ENCODE measurements around the gene RACK1.

The RACK1 gene

DNA sequence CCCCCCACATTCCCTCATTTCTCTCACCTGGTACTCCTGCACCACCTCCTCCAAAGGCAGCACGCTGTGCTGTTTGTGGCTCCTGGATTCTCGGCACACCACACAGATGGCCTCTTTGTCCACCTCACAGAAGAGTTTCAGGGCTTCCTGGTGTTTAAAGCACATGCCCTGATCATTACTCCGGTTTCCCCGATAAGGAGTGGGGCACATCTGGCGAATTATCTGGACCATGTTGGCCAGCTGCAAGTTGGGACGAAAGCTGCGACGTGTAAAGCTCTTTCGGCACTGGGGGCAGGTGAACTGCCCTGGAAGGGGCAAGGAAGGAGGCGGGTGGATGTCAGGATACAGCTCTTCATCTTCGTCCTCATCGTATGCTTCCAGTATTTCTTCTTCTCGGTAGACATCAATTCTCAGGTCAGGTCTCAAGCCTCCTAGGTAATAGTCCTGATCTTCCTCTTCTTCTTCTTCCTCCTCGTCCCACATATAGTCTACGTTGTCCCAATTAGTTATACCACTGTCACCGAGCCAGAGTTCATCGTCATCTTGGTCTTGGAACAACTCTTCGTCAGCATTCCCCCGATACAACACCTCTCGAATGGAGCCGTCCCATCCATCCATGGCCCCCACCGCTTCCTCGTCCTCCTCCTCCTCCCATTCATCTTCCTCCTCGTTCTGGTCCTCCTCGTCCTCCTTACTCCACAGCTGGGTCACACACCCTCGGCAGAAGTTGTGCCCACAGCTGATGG lies 16.4 kb upstream of the RACK1 start:
- no peak for DNase-seq (ENCODE audit: low read depth in 2 of 2)

- no peak for DNase-seq (ENCODE audit: low read depth in 2 of 2)
Measured at GRCh38 chr5:181259283-181259682, 15.6 kb upstream of the RACK1 start.

DNA sequence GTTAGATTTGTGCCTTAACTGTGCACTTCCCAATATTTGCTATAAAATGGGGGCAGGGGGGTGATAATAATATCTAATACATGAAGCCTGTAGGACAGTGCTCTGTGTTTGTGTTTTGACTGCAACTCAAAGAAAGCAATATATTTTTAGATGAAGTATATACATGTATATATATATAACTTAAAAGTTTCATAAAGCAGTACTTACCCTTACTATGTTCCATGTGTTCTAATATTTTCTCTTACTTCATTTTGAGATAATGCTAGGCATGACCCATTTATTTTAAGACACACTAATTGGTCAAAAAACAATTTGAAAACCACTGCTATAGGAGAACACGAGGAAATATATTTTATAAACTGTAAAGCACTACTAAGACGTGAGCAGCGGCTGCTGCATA lies 14.9 kb upstream of the RACK1 start:
- no peak for DNase-seq (ENCODE audit: low read depth in 2 of 2)

DNA sequence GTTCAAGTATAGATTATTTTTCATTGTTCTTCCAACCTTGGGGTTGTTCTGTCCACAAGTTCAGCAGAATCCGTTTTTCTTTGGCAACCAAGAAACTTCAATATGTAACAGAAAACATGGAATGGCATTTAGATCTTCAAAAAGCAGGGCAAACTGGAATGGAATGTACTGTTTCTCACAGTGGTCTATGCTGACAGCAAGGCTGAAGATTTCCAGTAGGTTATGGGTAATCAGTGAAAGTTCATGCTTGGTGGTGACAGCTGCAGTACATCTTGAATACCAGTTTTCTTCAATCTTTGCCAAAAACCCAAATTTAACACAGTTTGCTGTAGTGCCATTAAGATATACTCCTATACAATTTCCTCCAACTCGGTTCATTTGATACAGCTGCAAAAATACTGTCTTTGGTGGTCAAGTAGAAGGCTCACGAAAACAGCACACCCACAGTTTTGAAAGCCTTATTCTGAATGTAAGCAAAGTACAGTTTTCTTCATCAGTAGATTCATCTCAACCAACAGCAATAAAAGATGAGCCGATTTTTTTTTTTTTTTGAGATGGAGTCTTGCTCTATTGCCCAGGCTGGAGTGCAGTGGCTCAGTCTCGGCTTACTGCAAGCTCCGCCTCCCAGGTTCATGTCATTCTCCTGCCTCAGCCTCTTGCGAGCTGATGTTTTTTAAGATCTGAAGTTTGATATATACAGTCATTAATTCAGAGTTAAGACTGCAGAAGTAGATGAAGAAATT lies 12.3 kb upstream of the RACK1 start:
- DNase-seq (ENCODE audit: low read depth in 2 of 2): no peak

DNA sequence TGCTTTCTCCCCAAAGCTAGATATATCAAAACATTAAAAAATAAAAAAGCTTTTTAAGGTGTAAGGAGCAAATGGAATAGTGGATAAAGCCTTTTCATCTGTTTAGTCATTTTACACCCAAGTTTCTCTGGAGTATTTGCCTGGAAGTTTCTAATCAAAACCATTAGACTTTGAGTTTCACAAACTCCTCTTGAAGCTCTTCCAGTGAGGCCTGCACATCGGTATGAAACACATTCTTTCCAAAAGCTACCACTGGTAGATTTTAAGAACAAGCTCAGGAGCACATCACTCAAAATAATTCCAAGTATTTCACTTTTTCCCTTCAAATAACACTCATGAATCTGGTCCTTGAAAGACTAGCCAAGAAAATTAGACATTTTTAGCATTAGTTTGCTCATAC lies 11.6 kb upstream of the RACK1 start:
- DNase-seq (ENCODE audit: low read depth in 2 of 2): no peak

DNA sequence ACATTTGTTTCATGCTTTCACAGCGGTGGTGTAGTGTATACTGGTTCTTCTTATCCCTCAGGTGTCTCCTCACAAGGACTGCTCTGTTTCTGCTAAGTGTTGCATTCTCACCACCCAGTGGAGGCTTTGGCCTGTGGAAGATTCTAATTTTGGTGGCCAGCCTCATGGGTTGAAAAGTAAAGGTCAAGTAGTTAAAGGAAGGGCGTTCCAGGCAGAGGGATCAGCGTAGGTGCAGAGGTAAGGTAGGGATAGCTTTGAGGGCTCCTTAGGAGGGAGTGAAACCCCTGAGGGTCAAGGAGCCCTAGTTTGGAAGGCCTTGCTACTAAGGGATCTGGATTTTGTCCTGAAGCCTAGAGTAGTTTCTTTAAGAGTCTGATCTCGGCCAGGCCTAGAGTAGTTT lies 4.6 kb upstream of the RACK1 start:
- DNase-seq (ENCODE audit: low read depth in 2 of 2): no peak

DNA sequence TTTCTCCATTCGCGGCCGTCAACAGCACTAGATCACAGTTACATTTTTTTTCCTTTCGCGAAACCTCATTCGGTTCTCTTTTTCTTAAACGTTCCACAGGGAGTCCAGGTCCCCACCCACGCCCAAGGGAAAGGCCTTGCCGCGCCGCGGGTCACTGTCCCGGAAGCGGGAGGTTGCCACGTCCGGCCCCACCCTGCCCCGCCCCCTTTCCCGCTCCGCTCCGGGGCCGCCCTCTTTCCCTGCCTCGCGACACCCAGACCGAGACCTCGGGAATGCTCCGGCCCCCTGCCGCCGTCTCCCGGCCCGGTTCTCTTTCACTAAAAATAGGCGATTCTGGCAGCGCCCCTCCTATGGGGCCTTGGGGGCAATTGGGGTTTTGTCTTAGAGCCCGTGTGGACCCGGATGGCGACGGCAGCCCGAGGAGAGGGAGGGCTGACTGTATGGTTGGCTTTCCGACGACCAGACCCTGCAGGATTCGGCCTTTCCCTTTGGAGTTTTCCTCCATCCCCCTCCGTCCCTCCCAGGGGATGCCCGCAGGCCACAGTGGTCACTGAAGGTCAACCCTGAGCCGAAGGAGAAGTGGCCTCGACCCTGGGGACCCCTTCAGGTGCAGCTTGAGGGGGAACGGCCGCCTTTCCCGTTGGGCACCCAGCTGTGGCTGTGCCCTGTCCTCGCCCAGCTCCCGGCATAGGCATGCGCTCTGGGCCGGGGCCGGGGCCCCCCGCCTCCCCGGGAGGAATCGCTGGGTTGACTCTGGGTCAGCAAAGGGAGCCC lies 2.8 kb upstream of the RACK1 start:
- DNase-seq (ENCODE audit: low read depth in 2 of 2): peak; percentile 67 to 68

DNA sequence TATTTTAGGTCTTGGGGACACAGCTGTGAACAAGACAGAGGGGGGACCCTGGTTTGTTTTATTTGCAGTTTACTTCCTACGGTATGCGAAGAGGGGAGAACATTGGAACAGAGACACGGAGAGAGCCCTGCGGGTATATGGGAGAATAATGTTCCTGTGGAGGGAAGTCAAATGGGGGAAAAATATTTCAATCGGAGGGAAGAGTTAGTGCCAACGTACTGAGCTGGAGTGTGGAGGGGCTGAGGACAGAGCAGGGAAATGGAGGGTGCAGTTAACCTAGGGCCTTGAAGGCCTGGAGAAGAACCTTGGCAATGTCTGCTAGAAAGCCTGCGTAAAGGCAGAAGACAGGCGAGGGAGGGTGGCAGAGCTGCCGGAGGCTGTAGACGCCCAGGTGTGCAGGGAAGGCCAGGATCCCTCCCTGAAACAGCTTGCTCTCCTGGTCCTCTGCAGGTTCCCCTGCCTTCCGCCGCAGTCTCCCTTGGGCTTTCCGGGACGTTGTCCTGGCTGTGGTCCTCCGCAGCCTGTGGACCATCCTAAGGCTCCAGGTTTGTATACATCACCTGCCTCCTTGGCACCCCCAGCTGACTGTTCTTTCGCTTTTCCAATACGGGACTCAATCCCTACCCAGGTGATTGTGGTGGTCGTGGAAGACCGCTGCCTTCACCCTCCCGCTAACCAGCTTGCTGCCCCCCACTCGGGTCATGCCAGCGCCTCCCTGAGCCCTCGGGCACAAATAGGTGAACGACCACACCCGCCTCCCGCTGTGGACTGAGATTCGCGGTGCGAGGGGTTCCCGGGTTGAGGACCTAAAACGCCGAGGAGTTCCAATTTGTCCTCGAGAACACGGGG lies 1.9 kb upstream of the RACK1 start:
- DNase-seq (ENCODE audit: low read depth in 2 of 2): no peak

DNA sequence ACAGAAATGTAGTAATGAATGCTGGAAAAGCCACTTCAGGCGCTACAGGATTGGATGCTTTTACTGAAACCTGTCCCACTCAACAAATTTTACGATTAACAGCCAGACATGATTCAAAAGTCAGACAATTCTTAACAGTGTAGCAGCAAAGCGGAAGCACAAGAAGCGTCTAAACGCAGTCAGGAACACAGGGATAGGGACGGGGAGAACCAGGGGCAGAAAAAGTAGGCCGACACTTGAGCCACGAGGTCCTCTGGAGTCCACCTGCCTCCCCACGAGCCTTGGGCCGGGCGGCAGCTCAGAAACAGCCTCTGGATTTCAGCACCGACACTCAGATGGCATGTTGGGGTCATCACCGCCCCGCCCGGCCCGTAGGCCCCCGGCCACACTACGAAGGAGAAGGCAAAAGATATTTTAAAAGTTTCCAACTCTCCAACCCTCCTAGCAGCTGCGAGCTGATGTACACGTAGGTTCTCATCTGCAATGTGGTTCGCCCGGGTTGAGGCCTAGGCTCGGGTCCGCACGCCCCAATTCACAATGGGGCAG lies 615 bp downstream of the RACK1 start:
- DNase-seq (ENCODE audit: low read depth in 2 of 2): no peak

DNA sequence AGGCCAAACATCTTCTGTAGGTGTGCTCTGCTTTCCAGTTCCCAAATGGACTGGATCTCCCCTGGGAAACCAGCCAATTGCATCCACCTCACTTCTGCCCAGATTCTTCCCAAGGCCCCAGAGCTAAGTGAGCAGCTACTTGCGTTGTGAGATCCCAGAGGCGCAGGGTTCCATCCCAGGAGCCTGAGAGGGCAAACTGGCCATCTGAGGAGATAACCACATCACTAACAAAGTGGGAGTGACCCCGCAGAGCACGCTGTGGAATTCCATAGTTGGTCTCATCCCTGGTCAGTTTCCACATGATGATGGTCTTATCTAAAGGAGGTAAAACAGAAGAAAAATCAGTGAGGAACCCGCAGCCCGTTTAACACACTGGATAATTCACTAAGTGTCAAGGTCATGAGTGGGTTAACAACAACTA lies 1.7 kb downstream of the RACK1 start:
- DNase-seq (ENCODE audit: low read depth in 2 of 2): no peak

DNA sequence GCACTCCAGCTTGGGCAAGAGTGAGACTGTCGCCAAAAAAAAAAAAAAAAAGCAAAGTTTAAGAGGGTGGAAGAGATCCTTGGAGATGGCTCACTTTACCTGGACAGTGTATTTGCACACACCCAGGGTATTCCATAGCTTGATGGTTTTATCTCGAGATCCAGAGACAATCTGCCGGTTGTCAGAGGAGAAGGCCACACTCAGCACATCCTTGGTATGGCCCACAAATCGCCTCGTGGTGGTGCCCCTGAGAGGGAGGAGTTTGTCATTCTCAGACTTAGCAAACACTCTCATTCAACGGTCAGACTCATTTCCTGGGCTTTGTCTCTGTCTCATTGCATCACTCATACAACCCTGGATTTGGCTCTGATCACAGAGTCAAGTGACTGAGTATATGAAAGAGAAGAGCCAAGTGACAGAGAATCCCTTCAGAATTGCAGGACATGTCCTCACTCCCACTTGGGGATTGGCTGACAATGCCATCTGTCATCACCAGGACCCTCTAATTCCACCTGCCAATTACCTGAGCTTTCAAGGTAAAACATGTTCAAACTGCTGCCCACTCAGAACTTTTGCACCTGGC lies 2.2 kb downstream of the RACK1 start:
- DNase-seq (ENCODE audit: low read depth in 2 of 2): no peak

- DNase-seq (ENCODE audit: low read depth in 2 of 2): no peak
Measured at GRCh38 chr5:181239062-181239663, 4.5 kb downstream of the RACK1 start.

DNA sequence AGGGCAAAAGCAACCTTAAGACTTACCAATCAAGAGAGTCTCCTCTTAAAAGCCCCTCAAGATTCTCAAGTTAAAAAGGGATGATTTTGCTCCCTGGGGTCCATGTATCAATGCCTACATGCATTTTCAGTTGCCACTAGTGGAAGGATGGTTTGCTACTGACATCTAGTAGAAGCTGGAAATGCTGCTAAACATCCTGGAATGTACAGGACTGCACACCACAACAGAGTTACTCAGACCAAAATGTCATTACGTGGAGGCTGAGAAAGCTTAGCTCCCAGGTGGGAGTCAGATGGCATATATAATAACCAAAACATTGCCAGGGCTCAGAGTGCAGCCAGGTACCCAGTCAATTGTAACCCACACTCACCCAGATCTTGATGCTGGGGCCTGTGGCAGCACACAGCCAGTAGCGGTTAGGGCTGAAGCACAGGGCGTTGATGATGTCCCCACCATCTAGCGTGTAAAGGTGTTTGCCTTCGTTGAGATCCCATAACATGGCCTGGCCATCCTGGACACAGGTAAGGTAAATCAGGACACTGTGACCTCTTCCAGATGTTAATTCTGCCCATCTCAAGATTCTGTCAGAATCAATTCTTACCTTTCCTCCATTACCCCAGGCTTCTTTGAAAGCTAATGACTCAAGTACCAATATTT lies 5.8 kb downstream of the RACK1 start:
- no peak for DNase-seq (ENCODE audit: low read depth in 2 of 2)

GRCh38 chr5:181236954-181237641 lies 6.6 kb downstream of the RACK1 start:
- DNase-seq (ENCODE audit: low read depth in 2 of 2): no peak

GRCh38 chr5:181236471-181236870 lies 7.2 kb downstream of the RACK1 start:
- DNase-seq (ENCODE audit: low read depth in 2 of 2): no peak

DNA sequence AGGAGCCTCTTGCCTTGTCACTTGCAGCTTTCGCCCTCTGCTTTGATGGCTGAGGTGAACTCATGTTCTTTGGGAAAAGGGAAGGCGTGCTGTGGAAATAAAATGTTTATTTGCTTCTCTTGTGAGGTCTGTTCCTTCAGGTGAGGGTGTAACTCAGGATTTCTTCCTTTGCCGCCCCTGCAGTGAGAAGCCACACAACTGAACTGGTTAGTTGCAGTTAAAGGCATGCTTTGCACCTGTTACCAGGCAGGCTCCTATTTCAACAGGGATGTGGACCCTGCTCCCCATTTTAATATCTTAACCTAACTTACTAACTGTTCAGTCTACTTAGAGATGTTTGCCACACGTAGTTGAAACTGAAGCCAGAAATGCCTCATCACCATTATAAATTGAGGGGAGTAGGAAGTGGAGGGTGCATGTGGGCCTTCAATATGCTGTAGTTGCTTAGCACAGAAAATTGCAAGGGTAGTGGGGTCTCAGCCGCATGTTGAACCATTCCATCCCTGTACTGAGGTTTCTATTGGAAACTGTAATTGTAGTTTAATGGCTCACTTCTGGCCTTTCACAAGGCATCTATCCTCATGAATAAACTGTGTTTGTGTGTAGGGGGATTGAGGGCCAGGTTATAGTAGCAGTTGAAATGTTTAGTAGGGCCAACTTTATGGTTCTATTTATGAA lies 7.9 kb downstream of the RACK1 start:
- DNase-seq (ENCODE audit: low read depth in 2 of 2): no peak

DNA sequence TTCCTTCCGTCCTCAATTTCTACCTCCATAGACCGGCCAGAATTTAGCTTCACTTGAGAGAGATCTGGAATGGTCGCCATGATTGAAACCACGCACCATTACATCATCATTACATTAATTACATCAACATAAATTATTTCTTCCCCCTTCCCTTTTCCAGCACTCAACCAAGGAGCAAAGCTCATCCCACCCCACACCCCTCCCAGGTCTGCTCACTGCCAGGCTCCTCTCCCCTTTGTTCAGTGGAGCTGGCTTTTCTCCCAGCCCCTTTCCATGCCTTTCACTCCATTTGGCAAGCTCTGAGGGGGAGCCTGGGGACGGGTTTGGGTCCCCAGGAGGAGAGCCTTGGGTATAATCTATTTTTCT lies 8.4 kb downstream of the RACK1 start:
- no peak for DNase-seq (ENCODE audit: low read depth in 2 of 2)

- no peak for DNase-seq (ENCODE audit: low read depth in 2 of 2)
Measured at GRCh38 chr5:181234455-181235306, 9.0 kb downstream of the RACK1 start.

Measured in fibroblast of skin of left quadriceps (primary cell).